Activated effector memory CD4-positive, alpha-beta T cell treated with anti-CD3 and anti-CD28 coated beads, Interleukin-2, amount 50 U/mL, for 16 hours (primary cell): ENCODE results near the gene RPS6KA5.

Source experiments
- DNase-seq: peaks from one replicate; pipeline ENCODE4 v3.0.0-alpha.2; 2020

Gene RPS6KA5

DNA sequence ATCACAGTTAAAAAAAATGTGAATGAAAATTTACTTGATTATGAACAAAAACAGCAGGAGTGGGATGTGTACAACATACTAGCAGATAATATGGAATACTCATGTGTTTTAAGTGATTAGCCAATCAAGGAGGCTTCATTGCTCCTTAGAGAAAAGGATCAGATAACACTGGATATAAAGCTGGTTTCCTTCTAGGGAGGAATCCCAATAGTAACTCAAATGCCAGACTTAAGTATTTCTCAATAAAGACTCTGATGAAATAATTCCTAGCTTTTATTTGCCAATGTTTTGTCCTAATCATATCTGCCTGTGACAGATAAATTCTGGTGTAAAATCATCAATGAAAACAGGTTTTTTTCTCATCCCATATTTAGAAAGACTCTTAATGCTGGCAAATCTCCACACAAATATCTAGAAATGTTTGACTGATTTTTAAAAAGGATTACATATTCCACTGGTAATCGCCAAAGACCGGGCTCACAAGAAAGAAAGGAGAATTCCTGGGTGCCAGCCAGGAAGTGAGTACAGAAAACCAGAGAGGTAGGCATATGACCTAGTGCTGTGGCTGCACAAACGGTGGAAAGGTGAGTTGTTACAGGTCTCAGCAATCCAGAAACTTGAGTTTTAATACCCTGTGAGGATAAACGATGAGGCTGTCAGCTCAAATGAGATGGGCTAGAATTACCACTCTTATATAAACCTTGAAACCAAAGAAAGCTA, 135.7 kb downstream of the RPS6KA5 start:
- DNase-seq = no peak

DNA sequence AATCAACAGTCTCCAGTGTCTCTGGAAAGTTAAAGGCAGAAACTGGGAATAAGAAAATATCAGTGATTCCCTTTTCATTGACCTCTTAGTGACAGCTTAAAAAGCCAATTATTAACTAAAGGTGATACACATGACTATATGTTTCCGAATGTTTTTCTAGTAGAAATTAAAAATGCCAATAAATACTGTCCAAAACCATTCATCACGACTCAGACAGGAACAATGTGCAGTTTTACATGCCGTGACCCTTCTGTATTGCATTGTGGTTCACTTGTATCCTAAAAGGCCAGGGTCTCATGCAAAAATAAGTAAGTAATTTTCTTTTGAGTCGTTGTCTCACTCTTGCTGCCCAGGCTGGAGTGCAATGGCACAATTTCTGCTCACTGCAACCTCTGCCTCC, 138.3 kb downstream of the RPS6KA5 start:
- DNase-seq = no peak

DNA sequence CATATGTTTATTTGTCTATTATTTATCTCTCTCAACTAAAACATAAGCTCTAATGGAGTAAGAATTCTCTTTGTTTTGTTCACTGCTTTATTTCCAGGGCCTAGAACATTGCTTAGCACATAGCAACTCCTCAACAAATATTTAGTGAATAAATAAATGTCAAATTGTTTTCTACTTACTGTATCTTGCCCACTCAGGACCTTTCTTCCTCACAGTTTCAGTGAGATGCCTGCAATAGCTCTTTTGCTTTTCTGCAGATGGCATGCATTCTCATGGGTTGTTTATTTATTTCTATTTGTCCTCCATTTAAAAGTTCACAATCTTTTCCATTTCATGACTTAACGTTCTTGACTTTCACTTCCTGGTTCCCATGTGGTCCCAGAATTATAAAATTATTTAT, 149.3 kb downstream of the RPS6KA5 start:
- no peak for DNase-seq

DNA sequence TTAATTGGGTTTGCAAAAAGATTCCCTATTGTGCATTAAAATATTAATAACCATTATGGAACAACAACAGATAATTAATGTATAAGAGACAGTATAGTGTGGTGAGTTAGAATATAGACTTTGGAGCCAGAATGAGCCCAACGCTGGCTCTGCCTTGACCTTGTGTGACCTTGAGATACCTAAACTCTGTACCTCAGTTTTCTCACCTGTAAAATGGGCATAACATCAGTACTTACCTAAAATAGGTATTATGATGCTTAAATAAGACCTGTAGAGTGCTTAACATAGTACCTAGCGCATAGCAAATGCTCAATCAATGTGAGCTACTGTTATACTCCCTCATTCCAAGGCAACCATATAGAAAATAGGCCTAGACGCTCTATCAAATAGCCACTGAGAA, 153.3 kb downstream of the RPS6KA5 start:
- no peak for DNase-seq

DNA sequence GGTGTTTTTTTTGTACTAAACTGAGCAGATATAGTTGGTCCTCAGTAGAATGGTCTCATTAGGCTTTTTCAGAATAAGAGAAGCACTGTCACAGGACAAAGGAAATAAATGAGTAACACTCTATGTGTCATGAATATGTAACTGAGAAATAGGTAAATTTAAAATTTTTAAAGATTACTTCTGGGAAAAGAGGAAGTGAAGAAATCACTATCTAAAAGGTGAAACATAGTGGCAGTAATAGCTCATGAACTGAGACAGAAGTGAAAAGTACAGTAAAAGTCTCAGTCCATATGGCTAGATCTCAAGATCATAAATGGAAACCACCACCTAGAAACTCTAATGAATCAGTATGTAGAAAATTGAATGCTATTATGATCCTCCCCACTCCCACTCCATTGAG, 154.9 kb downstream of the RPS6KA5 start:
- DNase-seq = no peak

DNA sequence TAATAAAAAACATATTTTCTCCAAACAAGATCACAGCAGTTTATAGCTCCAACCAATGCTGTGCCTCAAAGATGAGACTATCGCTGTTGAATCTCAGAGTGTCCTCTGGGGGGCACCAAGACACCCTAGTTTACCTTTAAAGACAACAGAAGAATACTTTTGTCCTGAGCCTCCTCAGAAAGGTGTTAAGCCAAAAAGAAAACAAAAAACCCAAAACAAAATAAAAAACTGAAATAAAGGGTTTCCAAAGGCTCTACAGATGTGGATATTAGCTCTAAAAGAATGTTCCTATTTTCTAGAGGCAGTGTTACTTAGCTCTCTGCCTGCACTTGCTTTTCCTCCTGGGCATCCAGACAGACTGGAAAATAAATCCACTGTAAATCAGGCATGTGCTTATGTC, 157.3 kb downstream of the RPS6KA5 start:
- DNase-seq = peak; percentile 80

DNA sequence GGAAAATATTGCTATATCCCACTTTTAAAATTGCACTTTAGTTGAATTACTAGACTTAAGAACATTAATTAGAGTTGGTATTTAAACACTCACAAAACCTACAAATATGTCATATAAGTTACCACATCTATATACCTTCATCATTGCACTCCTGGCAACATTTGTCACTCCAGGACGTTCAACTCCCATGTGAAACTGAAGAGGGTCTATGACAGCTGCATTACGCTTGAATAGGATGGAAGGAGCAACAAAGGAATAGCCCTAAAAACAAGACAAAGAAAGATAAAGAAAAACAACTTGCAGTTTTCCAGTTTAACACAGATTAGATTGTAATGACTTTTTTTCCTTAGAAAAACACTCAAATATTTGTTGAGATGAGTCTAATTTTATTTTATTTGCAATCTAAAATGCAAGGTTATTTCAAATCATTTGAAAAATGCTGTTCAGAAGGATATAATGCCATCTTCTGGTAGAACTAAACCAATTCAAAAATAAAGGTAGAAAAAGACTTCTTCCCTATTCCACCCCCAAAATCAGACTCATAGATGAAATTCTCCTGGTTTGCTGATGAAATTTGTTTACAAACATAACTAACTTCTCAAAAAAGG, 159.9 kb downstream of the RPS6KA5 start:
- DNase-seq = no peak

DNA sequence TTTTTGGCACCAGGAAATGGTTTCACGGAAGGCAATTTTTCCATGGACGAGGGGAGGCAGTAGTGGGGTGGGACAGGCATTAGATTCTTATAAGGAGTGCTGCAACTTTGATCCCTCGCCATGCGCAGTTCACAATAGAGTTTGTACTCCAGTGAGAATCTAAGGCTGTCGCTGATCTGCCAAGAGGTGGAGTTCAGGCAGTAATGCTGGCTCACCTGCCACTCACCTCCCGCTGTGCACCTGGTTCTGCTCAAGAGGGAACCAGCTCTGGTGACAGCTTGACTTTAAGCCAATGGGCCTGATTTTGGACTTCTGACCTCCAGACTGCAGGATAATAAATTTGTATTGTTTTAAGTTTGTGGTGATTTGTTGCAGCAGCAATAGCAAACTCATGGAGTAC, 163.4 kb downstream of the RPS6KA5 start:
- DNase-seq = no peak

DNA sequence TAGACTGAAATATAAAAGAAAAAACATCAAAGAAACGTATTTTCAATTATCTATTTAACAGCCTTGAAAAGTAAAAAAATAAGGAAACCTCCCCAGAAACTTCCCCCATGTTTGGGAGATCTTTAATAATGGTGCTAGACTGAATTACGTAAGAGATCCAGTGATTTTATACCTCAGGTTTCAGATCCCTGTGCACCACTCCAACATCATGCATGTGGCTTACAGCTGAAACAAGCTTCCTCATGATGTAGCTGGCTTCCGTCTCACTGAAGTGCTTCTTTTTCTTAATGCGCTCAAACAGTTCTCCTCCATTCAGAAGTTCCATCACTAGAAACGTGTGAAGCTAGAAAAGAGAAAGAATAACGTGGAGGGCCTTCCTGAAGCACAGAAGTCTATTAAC, 166.2 kb downstream of the RPS6KA5 start:
- DNase-seq = no peak

DNA sequence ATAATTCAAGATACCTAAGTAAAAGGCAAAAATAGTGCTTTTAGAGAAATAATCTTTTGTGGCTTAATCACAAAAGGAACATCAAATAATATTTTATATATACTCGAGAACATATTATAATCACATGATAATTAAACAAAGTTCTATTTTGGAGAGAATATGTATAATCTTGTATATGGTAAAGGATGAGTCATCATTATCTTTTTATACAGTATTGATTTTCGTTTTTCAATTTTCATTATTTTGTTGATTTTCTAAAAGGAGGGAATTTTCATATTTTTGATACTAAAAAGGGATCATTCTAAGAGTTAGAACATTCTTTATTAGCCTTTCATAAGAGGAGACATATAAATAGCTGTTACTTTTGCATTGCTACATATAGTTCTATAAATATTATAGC, 166.9 kb downstream of the RPS6KA5 start:
- DNase-seq = no peak

DNA sequence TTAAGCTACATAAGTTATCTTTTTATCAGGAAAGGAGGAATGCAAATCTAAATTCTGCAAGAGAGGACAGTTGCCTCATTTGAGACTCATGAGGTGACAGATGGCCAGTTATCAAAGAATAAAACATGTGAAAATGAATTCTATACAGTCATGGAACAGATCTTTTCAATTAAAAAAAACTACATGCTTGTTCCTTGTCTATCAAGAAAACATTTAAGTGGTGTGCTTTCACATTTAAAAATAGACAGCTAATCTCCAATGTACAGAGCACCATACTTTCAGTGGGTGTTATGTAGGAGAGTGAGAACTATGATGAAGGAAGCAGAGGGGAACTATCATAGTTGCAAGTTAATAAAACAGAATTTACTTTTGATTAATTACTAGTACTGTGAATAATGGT, 167.5 kb downstream of the RPS6KA5 start:
- DNase-seq = no peak

DNA sequence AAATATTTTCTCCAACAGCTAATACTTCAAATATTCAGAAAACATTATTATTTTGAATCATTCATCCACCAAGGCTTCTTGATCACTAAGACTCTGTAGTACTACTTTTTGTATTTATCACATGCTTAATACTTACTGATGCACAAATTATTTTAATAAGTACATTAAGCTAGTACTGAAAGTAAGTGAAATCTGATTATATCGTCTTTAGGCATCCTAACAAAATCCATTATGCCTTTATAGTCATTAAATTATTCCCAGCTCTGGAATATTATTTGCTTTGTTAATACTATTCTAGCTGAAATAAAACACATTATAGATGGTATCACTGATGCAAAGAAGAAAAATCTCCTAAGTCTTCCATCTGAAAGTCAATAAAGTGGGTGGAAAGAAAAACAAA, 169.1 kb downstream of the RPS6KA5 start:
- DNase-seq = no peak

DNA sequence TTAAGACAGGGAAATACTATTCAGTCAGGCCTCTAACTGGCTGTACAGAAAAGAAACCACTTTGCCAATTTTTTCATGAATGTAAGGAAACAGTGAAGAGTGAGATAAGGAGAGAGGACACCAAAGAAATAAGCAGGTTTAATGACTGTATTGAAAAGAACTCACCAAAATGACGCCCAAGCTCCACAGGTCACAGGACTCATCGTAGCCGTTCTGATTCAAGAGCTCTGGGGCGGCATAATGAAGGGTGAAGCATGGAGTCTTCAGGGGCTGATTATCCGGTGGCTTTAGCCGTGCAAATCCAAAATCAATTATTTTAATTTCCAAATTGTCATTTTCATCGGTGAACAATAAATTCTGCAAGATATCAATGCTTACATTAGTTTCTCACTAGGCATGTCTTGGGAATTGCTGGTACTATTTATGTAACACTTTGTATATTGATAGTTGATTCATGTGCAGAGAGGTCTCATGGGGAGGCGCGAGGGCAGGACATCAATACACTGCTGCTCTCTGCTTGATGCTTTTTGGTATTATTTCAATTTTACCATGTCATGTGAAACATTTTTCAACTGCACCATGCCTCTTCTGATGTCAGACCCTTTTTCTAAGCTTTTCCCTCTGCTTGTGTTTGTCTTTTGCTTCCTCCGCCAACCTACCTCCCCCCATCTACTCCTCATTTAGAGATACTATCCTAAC, 170.0 kb downstream of the RPS6KA5 start:
- no peak for DNase-seq

DNA sequence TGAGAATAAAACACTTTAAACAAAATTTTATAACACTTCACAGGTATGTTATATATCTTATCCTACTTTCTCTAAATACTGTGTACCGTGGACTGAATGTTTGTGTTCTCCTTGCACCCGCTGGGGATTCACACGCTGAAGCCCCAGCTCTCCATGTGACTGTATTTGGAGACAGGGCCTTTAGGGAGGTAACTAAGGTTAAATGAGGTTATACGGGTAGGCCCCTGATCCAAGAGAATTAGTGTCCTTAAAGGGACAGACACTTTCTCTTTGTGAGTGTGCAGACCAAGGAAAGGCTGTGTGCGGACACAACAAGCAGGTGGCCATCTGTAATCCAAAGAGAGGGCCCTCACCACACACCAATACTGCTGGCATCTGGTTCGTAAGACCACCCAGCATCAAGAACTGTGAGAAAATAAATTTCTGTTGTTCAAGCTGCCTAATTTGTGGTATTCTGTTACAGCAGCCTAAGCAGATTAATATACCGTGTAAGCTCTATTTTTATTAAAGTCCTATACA, 174.1 kb downstream of the RPS6KA5 start:
- no peak for DNase-seq

DNA sequence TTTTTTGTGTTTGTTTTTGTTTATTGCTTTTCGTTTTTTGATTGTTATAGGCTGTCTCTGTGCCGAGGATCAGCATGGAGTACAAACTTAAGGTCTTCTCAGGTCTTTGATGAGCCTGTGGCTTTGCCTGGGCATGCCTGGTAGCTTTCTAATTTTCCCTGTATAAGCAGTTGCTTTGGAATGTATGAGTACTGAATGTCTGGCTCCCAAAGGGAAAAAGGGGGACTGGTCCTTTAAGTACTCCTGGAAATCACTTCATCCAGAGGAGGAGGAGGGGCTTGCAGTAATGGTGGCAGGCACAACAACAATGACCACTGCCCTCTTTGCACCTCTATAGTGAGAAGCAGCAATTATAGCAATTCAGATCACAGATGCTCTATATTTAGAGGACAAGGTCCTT, 176.7 kb downstream of the RPS6KA5 start:
- no peak for DNase-seq

DNA sequence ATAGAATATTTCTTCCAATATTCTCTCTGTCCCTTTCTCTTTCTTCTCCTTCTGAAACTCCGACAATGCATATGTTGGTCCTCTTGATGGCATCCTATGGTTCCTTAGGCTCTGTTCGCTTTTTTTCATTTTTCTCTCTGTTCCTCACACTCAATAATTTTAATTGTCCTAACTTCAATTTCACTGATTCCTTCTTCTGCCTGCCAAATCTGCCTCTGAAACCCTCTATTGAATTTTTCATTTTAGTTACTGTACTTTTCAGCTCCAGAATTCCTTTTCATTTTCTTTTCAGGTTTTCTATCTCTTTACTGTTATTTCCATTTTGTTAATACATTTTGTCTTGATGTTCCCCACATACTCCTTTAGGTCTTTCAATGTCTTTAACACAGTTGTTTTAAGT, 177.2 kb downstream of the RPS6KA5 start:
- no peak for DNase-seq

DNA sequence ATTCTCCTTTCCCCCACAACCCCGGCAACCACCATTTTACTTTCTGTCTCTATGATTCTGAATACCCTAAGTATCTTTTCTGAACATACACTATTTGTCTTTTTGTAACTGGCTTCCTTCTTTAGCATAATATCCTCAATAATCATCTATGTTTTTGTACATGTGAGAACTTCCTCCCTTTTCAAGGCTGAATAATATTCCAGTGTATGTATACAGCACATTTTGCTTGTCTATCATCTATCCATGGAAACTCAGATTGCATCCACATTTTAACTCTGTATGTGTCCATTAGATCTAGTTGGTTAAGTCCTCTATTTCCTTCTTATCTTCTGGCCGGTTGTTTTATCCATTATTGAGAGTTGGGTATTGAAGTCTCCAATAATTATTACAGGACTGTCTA, 180.2 kb downstream of the RPS6KA5 start:
- no peak for DNase-seq

DNA sequence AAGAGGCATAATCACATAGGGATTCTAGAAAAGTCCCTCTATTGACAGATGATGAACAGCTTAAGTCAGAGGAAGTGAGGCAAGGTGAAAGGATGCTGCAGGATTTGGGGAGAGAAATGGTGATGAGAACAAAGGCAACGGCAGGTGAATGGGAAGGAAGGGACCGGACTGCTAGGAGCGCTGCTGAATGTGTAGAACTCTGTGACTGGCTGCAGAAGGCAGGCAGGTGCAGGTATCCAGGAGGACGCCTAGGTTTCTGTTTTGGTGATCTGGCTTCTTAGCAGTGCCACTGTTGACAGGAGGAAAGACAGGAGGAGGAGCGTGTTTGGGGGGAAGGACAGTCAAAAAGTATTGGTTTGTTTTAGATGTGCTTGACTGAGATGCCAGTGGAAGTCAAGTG, 185.8 kb downstream of the RPS6KA5 start:
- DNase-seq = no peak

DNA sequence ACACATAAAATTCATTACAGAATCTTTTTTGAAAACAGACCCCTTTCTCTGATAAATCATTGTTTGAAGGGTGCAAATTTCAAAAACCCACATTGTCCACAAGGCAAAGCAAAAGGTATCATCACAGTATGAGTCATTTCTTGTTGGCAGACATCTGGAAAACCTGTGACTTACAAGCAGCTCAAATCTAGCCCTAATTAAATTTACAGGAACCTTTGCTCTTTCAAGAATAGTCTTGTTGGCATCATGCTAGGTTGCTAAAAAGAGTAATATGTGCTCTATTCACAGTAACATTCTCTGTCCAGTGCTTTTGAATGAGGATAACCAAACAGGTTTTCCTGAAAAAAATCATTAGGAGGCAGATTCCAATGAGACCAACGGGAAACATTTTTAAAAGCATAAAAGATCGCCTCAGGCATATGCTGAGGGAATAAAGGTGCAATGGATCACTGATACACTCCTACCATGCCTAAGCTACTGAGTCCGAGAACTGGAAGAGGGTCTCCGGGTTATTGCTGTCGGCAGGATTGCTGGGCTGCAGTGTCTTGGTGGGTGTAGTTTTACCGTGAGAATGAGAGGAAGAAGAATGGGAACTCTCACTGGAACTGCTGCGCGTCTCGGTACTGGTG, 188.7 kb downstream of the RPS6KA5 start:
- DNase-seq = no peak

DNA sequence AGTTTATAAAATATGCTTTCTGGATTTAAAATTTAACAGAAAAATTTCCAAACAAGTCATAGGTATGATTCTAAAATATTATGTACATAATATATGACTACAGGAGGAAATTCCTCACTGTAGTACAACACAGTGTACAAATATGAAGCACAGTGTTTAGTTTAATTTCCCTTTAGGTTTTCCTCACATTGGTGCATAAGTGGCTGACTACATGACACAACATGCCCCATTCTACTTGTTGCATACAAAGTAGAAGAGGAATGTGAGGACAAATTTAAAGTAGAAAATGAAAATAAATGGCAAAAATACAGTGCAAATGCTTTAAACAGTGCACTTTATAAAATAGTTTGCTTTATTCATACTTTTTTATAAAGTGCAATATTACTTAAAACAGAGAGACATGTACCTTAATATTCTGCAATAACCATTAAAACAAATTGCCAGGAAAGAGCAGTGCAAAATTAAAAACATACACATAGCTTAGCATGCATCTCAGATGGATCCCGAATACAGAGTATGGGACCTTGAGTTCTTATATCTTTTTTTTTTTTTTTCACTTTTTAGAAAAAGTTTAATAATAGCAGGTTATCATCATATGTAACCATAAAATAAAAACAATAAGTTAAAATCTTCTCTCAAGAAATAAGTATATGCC, 189.4 kb downstream of the RPS6KA5 start:
- DNase-seq = no peak

DNA sequence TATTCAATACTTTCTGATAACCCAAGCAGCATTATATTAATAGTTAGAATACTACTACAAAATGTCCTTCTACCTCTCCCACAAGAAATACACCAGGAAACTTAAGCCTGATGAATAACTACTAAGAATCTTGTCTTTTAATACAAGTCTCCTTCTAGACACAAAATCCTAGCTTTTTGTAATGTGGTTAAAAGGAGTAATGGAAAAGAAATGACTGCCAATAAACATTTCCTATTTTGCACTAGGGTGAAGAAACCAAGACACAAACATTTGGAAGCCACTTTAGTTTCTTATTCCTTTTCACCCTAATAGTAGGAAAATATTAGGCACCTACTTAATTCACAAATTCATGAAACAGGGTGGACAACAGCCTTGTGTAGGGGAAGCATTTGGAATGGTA, 192.9 kb downstream of the RPS6KA5 start:
- no peak for DNase-seq

DNA sequence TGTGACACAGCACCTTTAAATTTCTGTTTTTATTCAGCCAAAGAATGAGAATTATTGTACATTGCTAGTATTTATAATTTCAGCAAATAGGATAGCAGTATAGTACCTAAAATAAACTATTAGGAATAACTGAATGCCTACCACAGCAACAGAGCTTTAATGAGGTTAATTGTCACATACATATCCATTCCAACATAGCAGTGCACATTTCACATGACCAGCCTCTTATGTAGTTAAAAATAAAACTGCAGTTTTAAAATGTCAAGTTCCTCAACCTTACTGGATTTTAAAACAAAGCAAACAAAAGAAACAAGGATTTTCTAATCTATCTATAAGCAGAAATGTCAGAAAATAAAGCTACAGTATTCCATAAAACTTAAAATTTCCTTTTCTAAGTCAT, 193.6 kb downstream of the RPS6KA5 start:
- no peak for DNase-seq

DNA sequence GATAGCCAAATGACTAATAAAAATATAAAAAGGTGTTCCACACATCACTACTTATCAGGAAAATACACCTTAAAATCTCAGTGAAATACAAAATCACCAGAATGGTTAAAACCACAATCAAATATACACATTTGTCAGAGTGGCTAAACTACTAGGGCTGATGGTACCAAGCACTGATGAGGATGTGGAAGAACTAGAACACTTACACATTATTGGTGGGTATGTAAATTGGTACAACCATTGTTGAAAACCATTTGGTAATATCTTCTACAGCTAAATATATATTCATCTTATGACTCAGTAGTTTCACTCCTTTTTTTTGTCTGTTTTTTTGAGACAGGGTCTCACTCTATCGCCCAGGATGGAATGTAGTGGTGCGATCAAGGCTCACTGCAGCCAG, 195.7 kb downstream of the RPS6KA5 start:
- DNase-seq = no peak
